PC-9 (cell line): Measurements from ENCODE around the gene TMEM123. TPM values are rescaled to one million over a fixed set of nuclear protein-coding genes. Genes with fewer than 3 reads are reported as not detected.

Source experiments
- BruUV-seq: library from RNA; stranded (reverse); fragments of 400-500 nt; replicated peaks from 2 replicates; lab custom pipeline; 2021; lab: Mats Ljungman, UMichigan
- CTCF ChIA-PET: fragments of 300-600 bp; sonication (Branson Sonifier 250); formaldehyde crosslinking; loops from one replicate; lab custom pipeline; 2022; ENCODE audit warnings: antibody characterized with exemption; lab: Charles Lee
- POLR2A ChIA-PET: fragments of 300-600 bp; sonication (Branson Sonifier 250); formaldehyde crosslinking; loops from one replicate; lab custom pipeline; 2022; ENCODE audit warnings: antibody characterized with exemption; ENCODE audit not compliant: unreplicated experiment; lab: Charles Lee
- DNase-seq, 2 experiments: peaks; one replicate each; pipeline versions ENCODE4 v3.0.0 to v3.0.0-alpha.2; 2015 to 2022; ENCODE audit warnings: mixed read lengths in 1 of 2
- H2AFZ ChIP-seq: fragments of 200-600 bp; sonication (generic); 2 replicates; pipeline ENCODE4 v1.8.1; 2017; ENCODE audit warnings: antibody characterized with exemption
- H3F3A ChIP-seq: fragments of 200-600 bp; sonication (generic); 2 replicates; pipeline ENCODE4 v1.8.1; 2017; ENCODE audit warnings: antibody characterized with exemption, mild to moderate bottlenecking, low read depth; ENCODE audit not compliant: insufficient read depth
- H3K27ac ChIP-seq: fragments of 200-600 bp; sonication (generic); 2 replicates; pipeline ENCODE4 v1.6.1; 2016; ENCODE audit warnings: mixed run types
- H3K27me3 ChIP-seq: fragments of 200-600 bp; sonication (generic); 2 replicates; pipeline ENCODE4 v1.6.1; 2016; ENCODE audit warnings: low read depth, mixed run types; ENCODE audit not compliant: insufficient read depth
- H3K36me3 ChIP-seq: fragments of 200-600 bp; sonication (generic); 2 replicates; pipeline ENCODE4 v1.6.1; 2016; ENCODE audit warnings: low read depth, mixed run types
- H3K4me1 ChIP-seq: fragments of 200-600 bp; sonication (generic); replicated peaks from 2 replicates; pipeline ENCODE4 v1.6.1; 2016; ENCODE audit warnings: mixed run types; ENCODE audit not compliant: insufficient read depth
- H3K4me2 ChIP-seq: fragments of 200-600 bp; sonication (generic); 2 replicates; pipeline ENCODE4 v1.6.1; 2017; ENCODE audit warnings: mixed run types
- H3K4me3 ChIP-seq: fragments of 200-600 bp; sonication (generic); 2 replicates; pipeline ENCODE4 v1.6.1; 2016; ENCODE audit warnings: mixed run types
- H3K79me2 ChIP-seq: fragments of 200-600 bp; sonication (generic); 2 replicates; pipeline ENCODE4 v1.6.1; 2017; ENCODE audit warnings: low read depth, mixed run types
- H3K9me2 ChIP-seq: fragments of 200-600 bp; sonication (generic); 2 replicates; pipeline ENCODE4 v1.8.1; 2017; ENCODE audit warnings: mild to moderate bottlenecking; ENCODE audit not compliant: insufficient read depth
- H3K9me3 ChIP-seq: fragments of 200-600 bp; sonication (generic); 2 replicates; pipeline ENCODE4 v1.8.1; 2016; ENCODE audit warnings: low read depth; ENCODE audit not compliant: insufficient read depth
- H4K20me1 ChIP-seq: fragments of 200-600 bp; sonication (generic); 2 replicates; pipeline ENCODE4 v1.8.1; 2017; ENCODE audit not compliant: insufficient read depth
- CTCF ChIP-seq: fragments of 200-600 bp; sonication (generic); conservative IDR thresholded peaks from 2 replicates; pipeline ENCODE4 v1.6.1; 2017; ENCODE audit warnings: mixed run types, antibody characterized with exemption, mild to moderate bottlenecking, moderate library complexity
- EZH2 ChIP-seq: fragments of 200-600 bp; sonication (generic); IDR thresholded peaks from 2 replicates; pipeline ENCODE4 v1.8.0; 2017; ENCODE audit warnings: antibody characterized with exemption, low read depth
- intact Hi-C: fragments of 100-400 bp; cut with micrococcal nuclease; formaldehyde crosslinking; loops from one replicate; pipeline ENCODE4 v1.10.0; 2022; ENCODE audit not compliant: unreplicated experiment
- total RNA-seq: library from RNA; stranded (reverse); gene quantifications from 2 replicates; pipeline ENCODE4 v1.2.3, GENCODE V29; 2021

Gene TMEM123
- total RNA-seq, 1 experiment from 2014 or later = 201 TPM

- BruUV-seq = no TSS peak
- intact Hi-C loops = no loop called here
- Histone ChIP-seq H3K4me1 (peaks cover 32% of the 10 kb centered on the region), H3K36me3 (no peaks in the 10 kb centered on the region), H3K79me2 (no peaks in the 10 kb centered on the region), H3K27me3 (no peaks in the 10 kb centered on the region), H3K4me3 (no peak overlapping the region), H3F3A (peaks cover 8% of the 10 kb centered on the region), H2AFZ (peak overlapping the region; percentile 76; the same call in 1 of the 2 replicates), H3K27ac (peak overlapping the region; percentile 53), H3K9me2 (no peaks in the 10 kb centered on the region), H3K4me2 (peak overlapping the region; percentile 55; the same call in 1 of the 2 replicates), H3K9me3 (no peaks in the 10 kb centered on the region), H4K20me1 (no peaks in the 10 kb centered on the region)
- POLR2A ChIA-PET = no interaction called here
- CTCF ChIA-PET = no interaction called here
- DNase-seq = no peak
- TF ChIP-seq EZH2 = no peak
- TF ChIP-seq CTCF = no peak
These were observed 23.5 kb upstream of the TMEM123 start for GRCh38 chr11:102476069-102476468.

GRCh38 chr11:102473543-102473942 lies 21.0 kb upstream of the TMEM123 start:
- POLR2A ChIA-PET = no interaction called here
- Histone ChIP-seq H3K9me2 (no peaks in the 10 kb centered on the region), H3K36me3 (no peaks in the 10 kb centered on the region), H3K27me3 (no peaks in the 10 kb centered on the region), H3K9me3 (peaks cover 5% of the 10 kb centered on the region; the same call in 1 of the 2 replicates), H3K79me2 (no peaks in the 10 kb centered on the region), H3K4me1 (peaks cover 42% of the 10 kb centered on the region), H2AFZ (no peak overlapping the region), H4K20me1 (no peaks in the 10 kb centered on the region), H3K27ac (no peak overlapping the region), H3K4me3 (no peak overlapping the region), H3K4me2 (no peak overlapping the region), H3F3A (peaks cover 7% of the 10 kb centered on the region)
- intact Hi-C loops = no loop called here
- TF ChIP-seq EZH2 = no peak
- TF ChIP-seq CTCF = no peak
- DNase-seq = no peak
- no TSS peak for BruUV-seq
- CTCF ChIA-PET = no interaction called here

- TF ChIP-seq EZH2 = no peak
- TF ChIP-seq CTCF = no peak
- peaks cover 5% of the 10 kb centered on the region; the same call in 1 of the 2 replicates for H3K9me3 ChIP-seq
- POLR2A ChIA-PET = no interaction called here
- peaks cover 12% of the 10 kb centered on the region for H3F3A ChIP-seq
- BruUV-seq = no TSS peak
- H3K4me1 ChIP-seq = peaks cover 50% of the 10 kb centered on the region
- H3K27me3 ChIP-seq = no peaks in the 10 kb centered on the region
- no peak overlapping the region for H3K4me2 ChIP-seq
- no peak overlapping the region for H2AFZ ChIP-seq
- H4K20me1 ChIP-seq = no peaks in the 10 kb centered on the region
- intact Hi-C loops = no loop called here
- no peaks in the 10 kb centered on the region for H3K9me2 ChIP-seq
- no peak overlapping the region for H3K27ac ChIP-seq
- CTCF ChIA-PET = no interaction called here
- H3K4me3 ChIP-seq = no peak overlapping the region
- DNase-seq = no peak
- H3K79me2 ChIP-seq = no peaks in the 10 kb centered on the region
- H3K36me3 ChIP-seq = no peaks in the 10 kb centered on the region
These were observed 19.6 kb upstream of the TMEM123 start for GRCh38 chr11:102472127-102472526.
